Measurements from ENCODE around the gene LPIN2.

Gene LPIN2

GRCh38 chr18:2970772-2971659 lies 41.9 kb downstream of the LPIN2 start:
- no peak for DNase-seq (ENCODE audit: low read depth)
- TF ChIP-seq CTCF (IDR thresholded peaks at IDR 0.05; ENCODE audit: low read depth, low read length, missing control alignments) = peak; percentile 24
- peak overlapping the region; percentile 39 for H3K4me3 ChIP-seq (ENCODE audit: low read depth, low read length)

- no peak overlapping the region for H3K4me3 ChIP-seq (ENCODE audit: low read depth, low read length)
- DNase-seq (ENCODE audit: low read depth) = no peak
- no peak for TF ChIP-seq CTCF (IDR thresholded peaks at IDR 0.05; ENCODE audit: low read depth, low read length, missing control alignments)
Observed at GRCh38 chr18:2970344-2970743, 42.6 kb downstream of the LPIN2 start.

DNA sequence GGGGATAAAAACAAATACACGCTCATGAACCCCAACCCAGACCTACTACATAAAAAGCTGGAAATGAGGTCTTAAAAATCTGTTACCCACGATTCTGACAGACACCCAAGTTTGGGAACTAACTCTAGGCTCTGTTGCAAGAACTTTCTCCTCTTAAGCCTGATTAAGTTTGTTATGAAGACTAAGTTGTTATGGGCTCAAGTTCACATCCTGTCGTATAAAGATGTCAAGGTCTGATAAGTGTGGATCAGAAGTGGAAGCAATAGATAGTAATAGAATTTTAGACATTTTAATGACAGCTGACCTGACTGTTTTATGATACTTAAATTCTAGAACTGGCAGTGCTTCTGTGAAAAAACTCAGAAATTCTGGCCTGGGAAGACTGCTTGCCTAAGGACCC lies 43.2 kb downstream of the LPIN2 start:
- DNase-seq (ENCODE audit: low read depth) = no peak
- no peak overlapping the region for H3K4me3 ChIP-seq (ENCODE audit: low read depth, low read length)
- no peak for TF ChIP-seq CTCF (IDR thresholded peaks at IDR 0.05; ENCODE audit: low read depth, low read length, missing control alignments)

DNA sequence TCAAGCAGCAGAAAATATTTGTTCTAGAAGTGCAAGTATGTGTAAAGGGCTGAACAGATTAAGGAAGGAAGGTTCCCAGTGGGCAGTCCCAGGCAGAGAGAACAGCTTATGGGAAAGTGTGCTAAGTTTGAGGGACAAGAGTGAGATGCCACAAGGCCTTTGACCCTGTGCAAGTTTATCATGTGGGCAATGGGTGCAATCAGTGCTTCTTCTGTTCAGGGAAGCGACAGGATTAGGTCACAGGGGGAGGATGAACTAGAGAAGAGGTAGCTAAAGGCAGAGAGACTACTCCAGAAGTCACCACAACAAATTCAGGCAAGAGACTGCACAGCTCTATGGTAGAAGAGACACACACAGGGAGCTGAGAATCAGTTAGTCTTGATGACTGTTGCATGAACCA lies 44.3 kb downstream of the LPIN2 start:
- no peak for TF ChIP-seq CTCF (IDR thresholded peaks at IDR 0.05; ENCODE audit: low read depth, low read length, missing control alignments)
- no peak overlapping the region; the same call in 1 of the 2 replicates for H3K4me3 ChIP-seq (ENCODE audit: low read depth, low read length)
- DNase-seq (ENCODE audit: low read depth) = no peak

GRCh38 chr18:2967820-2968219 lies 45.1 kb downstream of the LPIN2 start:
- DNase-seq (ENCODE audit: low read depth) = no peak
- peak overlapping the region; percentile 44 for H3K4me3 ChIP-seq (ENCODE audit: low read depth, low read length)
- TF ChIP-seq CTCF (IDR thresholded peaks at IDR 0.05; ENCODE audit: low read depth, low read length, missing control alignments) = no peak

- peak overlapping the region; percentile 44 for H3K4me3 ChIP-seq (ENCODE audit: low read depth, low read length)
- no peak for DNase-seq (ENCODE audit: low read depth)
- TF ChIP-seq CTCF (IDR thresholded peaks at IDR 0.05; ENCODE audit: low read depth, low read length, missing control alignments) = no peak
Observed at GRCh38 chr18:2967357-2967756, 45.6 kb downstream of the LPIN2 start.

DNA sequence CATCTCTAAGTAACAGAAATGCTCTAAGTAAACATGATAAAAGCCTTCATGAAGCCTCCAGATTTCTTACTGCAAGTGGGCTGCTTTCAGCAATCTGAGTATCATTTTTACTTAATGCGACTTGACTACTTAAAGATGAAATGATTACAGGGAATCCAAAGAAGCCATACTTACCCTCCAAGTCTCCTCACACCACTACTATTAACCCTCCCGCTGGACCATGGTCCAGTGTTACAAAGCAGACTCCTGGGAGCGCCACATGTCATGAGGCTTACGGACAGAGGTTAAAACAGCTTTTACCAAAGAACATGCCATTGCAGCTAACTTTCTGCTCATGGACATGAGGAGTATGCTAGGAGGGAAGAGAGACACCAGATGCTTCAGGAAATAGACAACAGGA lies 46.4 kb downstream of the LPIN2 start:
- H3K4me3 ChIP-seq (ENCODE audit: low read depth, low read length) = no peak overlapping the region; the same call in 1 of the 2 replicates
- no peak for TF ChIP-seq CTCF (IDR thresholded peaks at IDR 0.05; ENCODE audit: low read depth, low read length, missing control alignments)
- DNase-seq (ENCODE audit: low read depth) = no peak

All from GM12864 (cell line).